ENCODE measurements around the gene B3GNT3.

B3GNT3 gene

DNA sequence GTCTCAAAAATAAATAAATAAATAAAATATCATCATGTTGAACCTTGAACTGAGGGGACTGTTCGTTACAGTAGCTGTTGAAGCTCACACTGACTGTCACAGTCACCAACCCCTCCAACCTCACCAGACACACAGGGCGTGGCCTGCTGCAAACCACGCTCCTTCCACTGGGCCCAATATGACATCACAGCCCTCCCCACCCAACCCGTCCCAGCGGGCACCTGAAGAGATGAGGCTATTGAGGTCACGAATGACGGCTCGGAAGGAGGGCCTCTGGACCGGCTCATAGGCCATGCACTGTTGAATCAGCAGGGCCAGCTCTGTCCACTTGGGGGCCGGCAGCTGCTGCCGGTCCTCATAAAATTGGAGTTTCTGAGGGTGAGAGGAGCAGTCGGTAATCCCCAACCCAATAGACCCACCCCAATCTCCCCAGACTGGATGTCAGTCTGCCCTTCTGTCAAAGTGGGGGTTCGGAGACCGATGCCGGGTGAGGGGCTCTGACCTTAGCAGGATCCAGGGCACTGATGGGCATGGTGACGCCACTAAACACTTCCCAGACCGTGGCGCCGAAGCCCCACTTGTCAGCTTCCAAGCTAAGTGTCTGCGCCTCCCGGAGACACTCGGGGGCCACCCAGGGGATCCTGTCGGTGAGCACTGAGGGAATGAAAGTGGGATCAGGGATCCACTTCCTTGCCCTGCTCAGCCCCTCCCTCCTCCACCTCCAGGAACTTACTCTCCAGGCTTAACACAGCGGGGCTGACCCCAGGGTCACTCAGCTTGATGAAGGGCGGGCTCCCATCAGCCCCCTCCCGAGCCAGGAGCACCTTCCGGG, 39.6 kb downstream of the B3GNT3 start:
- no peak for DNase-seq (ENCODE audit: low read depth)

DNA sequence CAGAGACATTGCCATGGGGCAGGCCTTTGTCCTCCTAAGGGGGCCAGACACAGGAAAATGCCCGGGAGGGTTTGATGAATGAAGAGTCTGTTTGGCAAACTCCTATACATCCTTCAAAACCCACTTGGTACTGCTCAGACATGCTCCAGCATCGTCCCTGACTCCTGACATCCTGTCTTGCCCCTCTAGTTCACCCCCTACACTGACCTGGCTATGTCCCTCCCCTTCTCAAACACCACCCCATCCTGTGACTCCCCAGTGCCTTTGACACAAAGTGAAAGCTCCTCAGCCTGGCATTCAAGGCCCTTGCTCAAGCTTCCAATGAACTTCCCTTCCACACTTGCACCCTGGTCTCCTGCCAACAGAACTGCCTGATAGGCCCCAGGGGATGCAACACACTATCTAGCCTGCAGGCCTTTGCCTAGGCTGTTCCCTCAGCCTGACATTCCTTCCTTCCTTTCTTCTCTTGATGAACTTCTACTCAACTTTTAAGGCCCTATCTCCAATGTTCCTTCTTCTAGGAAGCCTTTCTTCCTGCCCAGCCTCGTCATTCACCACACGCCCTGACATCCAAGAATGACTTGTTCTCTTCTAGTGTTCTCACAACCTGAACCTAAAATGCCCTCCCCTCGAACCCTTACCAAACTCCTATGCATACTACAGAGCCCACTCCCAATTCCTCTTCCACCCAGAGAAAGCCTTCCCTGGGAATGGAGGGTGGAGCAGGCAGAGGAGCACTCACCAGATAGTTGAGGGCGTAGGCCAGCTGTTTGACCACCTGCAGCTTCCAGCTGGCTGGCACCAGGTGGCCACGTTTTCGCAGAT, 40.5 kb downstream of the B3GNT3 start:
- DNase-seq (ENCODE audit: low read depth): no peak

DNA sequence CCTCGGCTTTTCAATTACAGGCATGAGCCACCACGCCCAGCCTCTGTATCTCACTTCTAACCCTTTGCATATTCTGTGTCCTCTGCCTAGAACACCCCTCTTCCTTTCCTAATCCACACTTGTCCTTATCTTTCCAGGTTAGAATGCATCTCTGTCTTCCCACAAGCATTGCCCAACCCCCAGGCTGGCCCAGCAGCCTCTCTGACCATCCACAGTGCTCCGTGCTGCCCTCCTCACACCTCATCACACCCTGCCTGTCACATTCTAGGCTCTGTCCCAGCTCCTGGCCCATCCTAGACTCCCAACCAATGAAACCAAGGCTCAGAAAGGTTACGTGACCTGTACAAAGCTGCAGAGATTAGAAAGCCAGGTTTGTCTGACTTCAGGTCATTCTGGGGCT, 41.6 kb downstream of the B3GNT3 start:
- DNase-seq (ENCODE audit: low read depth): no peak

GRCh38 chr19:17837972-17838371, 43.0 kb downstream of the B3GNT3 start:
- DNase-seq (ENCODE audit: low read depth): no peak

GRCh38 chr19:17840019-17840418, 45.1 kb downstream of the B3GNT3 start:
- DNase-seq (ENCODE audit: low read depth): no peak

GRCh38 chr19:17841371-17841809, 46.5 kb downstream of the B3GNT3 start:
- no peak for DNase-seq (ENCODE audit: low read depth)

- DNase-seq (ENCODE audit: low read depth): peak; percentile 60
These were observed 47.1 kb downstream of the B3GNT3 start for GRCh38 chr19:17841810-17842662.

GRCh38 chr19:17842663-17843291, 47.8 kb downstream of the B3GNT3 start:
- DNase-seq (ENCODE audit: low read depth): no peak

GRCh38 chr19:17843292-17843827, 48.4 kb downstream of the B3GNT3 start:
- DNase-seq (ENCODE audit: low read depth): no peak

DNA sequence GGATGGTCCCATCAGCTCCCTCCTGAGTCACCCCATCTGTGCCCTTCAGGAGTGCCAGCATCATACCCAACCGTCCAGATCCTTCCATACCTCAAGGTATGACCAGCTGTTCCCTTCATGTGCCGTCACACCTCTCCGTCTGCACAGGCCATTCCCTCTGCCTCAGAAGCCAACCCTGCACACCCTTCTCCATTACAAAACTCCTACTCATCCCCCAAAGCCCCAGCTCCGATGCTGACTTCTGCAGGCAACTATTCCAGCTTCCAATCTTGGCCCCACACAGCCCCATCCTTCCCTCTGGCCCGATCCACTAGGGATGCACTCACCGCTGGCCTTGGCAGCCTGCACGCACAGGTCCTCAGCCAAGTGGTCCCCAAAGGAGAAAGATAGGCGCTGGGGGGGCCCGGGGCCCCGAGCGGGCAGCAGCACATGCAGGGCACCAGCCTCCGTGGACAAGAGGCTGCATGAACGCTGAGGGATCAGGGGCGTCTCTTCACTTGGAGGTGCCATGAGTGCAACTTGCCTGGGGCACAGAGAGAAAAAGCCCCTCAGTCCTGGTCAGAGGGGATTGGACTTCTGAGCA, 49.1 kb downstream of the B3GNT3 start:
- no peak for DNase-seq (ENCODE audit: low read depth)

GRCh38 chr19:17846146-17846545, 51.2 kb downstream of the B3GNT3 start:
- no peak for DNase-seq (ENCODE audit: low read depth)

GRCh38 chr19:17847538-17848366, 52.8 kb downstream of the B3GNT3 start, which contains the start of gene JAK3:
Gene JAK3 (minus strand): TSS chr19:17847982. CDS start chr19:17844417, 3,565 bp downstream.
- no peak for DNase-seq (ENCODE audit: low read depth)

DNA sequence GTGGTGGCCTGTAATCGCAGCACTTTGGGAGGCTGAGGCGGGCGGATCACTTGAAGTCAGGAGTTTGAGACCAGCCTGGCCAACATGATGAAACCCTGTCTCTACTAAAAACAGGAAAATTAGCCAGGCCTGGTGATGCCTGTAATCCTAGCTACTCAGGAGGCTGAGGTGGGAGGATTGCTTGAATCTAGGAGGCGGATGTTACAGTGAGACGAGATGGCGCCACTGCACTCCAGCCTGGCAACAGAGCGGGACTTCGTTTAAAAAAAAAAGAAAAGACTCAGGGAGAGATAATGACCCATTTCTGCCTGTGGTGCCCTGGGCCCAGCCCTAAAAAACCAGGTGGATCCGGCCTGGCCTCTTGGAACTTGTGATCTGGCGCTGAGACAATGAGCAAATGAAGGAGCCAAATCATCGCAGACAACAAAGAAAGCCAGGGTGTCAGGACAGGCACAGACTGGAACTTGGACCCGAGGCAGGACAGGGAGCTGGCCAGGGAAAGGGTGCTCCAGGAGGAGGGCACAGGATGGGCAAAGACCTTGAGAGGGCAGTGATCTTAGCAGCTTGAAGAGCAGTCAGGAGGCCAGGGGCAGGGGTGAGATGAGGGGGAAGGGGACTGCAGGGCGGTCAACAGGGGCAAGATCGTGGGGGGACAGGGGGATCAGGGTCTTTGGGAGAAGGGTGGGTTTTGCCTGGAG, 53.8 kb downstream of the B3GNT3 start:
- DNase-seq (ENCODE audit: low read depth): no peak

GRCh38 chr19:17854061-17854460, 59.1 kb downstream of the B3GNT3 start:
- DNase-seq (ENCODE audit: low read depth): no peak

DNA sequence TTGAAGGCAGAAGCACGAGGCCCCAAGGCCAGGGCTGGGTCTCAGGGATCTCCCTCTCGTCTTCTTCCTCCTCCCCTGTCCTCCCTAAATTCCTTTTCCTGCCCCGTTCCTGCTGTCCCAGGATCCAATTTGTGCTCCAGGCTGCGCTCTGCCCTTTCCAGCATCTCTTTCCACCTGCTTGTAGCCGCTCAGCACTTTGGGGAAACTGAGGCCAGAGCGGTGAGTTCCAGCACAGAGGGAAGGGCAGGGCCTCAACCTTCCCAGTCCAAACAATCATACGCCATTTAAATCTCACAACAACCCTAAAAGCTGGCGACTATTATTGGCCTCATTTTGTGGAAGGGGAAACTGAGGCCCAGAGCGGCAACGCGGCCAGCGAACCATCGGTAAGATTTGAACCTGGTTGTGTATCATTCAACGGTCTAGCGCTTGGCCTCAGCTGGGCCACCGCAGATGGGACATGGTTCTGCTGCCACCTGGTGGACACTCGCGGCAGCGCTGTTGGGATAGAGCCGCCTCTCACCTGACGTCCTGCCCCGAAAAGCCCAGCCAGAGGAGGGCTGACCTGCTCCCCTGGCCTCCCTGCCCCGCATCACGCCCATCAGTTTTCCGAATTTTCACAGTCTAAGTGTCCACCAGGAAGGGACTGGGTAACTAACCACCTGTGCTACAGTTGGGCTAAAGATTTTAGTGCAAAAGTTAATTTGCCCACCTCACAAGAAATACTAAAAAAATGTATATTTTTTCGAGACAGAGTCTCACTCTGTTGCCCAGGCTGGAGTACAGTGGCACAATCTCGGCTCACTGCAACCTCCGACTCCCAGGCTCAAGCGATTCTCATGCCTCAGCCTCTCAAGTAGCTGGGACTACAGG, 60.6 kb downstream of the B3GNT3 start:
- no peak for DNase-seq (ENCODE audit: low read depth)

DNA sequence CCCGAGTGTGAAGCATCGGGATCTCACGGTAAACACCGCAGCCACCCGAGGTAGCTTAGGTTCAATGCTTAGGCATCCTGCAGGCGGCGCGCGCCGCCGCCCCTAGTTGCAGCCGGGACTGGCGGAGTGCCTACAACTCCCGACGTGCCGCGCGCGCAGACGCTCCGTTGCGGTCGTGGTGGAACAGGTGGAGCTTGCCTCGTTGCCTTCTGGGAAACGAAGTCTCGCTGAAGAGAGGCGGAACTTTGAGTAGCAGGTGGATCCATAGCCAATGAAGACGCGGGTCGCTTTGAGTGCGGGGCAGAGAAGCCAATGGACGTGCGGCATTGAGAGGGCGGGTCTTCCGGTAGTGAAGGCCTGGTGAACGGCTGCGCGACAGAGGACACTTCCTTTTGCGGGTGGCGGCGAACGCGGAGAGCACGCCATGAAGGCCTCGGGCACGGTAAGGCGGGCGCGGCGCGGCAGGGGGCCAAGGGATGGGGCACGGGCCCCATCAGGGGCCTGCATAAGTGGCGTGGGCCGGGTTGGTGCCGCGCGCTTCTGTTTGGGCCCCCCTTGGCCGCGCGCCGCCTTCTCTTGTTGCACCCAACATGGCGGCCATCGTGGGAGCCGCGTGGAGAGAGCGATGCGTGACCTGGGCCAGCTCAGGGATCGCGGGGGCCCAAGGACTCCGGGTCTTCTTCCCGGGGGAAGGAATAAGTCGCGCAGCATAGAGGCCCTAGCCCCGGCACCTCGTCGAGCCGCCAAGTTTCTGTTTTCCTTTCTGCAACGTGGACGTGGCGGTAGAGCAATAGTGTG, 64.8 kb downstream of the B3GNT3 start, which contains the start of gene RPL18A:
RPL18A (plus strand) TSS at position 378 of the 798 bp plus-strand sequence; CDS start at position 425, 47 bp downstream.
- DNase-seq (ENCODE audit: low read depth): peak; percentile 98

DNA sequence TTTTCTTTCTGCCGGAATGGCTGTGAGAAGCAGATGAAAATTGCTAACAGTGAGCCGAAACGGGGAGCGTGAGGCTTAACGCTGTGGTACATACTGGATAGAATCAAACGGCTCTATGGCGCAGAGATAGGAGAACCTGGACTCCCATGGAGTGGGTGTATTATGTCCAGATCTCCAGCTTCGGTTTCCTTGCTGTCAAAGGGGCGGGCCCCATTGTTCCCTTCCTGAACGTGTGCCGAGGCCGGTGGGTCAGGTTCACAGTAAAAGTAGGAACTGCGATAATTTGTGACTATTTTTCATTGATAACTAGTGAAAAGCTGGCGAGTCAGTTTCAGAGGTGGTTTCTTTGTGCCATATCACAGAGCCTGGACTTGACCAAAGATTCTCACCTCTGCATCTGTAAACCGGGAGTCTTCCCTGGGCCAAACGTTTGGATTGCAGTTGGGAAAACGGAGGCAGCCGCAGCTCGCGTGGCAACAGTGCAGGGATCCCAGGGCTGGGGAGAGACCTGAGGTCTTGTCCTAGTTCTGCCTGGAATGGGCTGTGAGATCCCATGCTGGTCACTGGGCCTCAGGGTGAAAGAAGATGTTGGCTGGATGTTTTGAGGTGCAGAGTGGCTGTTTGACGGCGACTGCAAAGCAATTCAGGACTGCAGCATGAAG, 65.5 kb downstream of the B3GNT3 start:
- no peak for DNase-seq (ENCODE audit: low read depth)
